H1 (cell line): ENCODE results near the gene PARP16. TPM values are rescaled to one million over a fixed set of nuclear protein-coding genes. Genes with fewer than 3 reads are reported as not detected.

ENCODE experiments used
- CTCF ChIA-PET: fragments of 300-600 bp; sonication (Branson Sonifier 250); formaldehyde crosslinking; loops from one replicate; lab custom pipeline; 2021; ENCODE audit not compliant: partially characterized antibody; lab: Charles Lee
- POLR2A ChIA-PET: fragments of 300-600 bp; sonication (Branson Sonifier 250); formaldehyde crosslinking; loops from one replicate; lab custom pipeline; 2021; ENCODE audit warnings: inconsistent platforms; ENCODE audit not compliant: partially characterized antibody; lab: Charles Lee
- DNase-seq, 2 experiments: peaks; one replicate each; pipeline versions ENCODE4 v3.0.0 to v3.0.0-alpha.2; 2010 to 2022; ENCODE audit warnings: low spot score in 2 of 2, low read depth in 1 of 2, mixed read lengths in 1 of 2
- FAIRE-seq: peaks from 2 replicates; lab custom pipeline; 2011; peaks lifted over from hg19 to GRCh38; lab: Jason Lieb, UNC
- H2AFZ ChIP-seq: 2 replicates; pipeline ENCODE4 v1.8.1; 2012; ENCODE audit warnings: low read length, inconsistent platforms
- H2AK5ac ChIP-seq: 2 replicates; pipeline ENCODE4 v1.6.1; 2013; ENCODE audit warnings: low read depth, low read length
- H2BK120ac ChIP-seq: replicated peaks from 2 replicates; pipeline ENCODE3; 2013; ENCODE audit warnings: low read depth, low read length, inconsistent platforms
- H2BK12ac ChIP-seq: 2 replicates; pipeline ENCODE4 v1.6.1; 2013; ENCODE audit warnings: low read depth, low read length
- H2BK15ac ChIP-seq: 2 replicates; pipeline ENCODE4 v1.6.1; 2013; ENCODE audit warnings: low read length
- H2BK20ac ChIP-seq: 2 replicates; pipeline ENCODE4 v1.6.1; 2013; ENCODE audit warnings: low read length
- H2BK5ac ChIP-seq: 2 replicates; pipeline ENCODE4 v1.6.1; 2013; ENCODE audit warnings: low read depth, low read length
- H3K14ac ChIP-seq: 2 replicates; pipeline ENCODE4 v1.6.1; 2013; ENCODE audit warnings: inconsistent platforms; ENCODE audit not compliant: insufficient read length
- H3K18ac ChIP-seq: 2 replicates; pipeline ENCODE4 v1.6.1; 2013; ENCODE audit warnings: low read length; ENCODE audit errors: extremely low read depth
- H3K23ac ChIP-seq: 2 replicates; pipeline ENCODE4 v1.6.1; 2013; ENCODE audit warnings: inconsistent platforms; ENCODE audit not compliant: insufficient read length
- H3K23me2 ChIP-seq: 2 replicates; pipeline ENCODE4 v1.6.1; 2013; ENCODE audit warnings: low read depth, low read length
- H3K27ac ChIP-seq: 2 replicates; pipeline ENCODE4 v1.6.1; 2011; ENCODE audit warnings: low read depth, low read length, inconsistent platforms
- H3K27me3 ChIP-seq, 4 experiments: replicated peaks in 1 of 4; 1 replicate in 1 of 4; 2 replicates in 3 of 4; pipeline versions ENCODE4 v1.6.1 to v1.8.1; 2011 to 2013; ENCODE audit warnings: low read length in 3 of 4, mild to moderate bottlenecking in 3 of 4, inconsistent platforms in 2 of 4, mixed read lengths in 2 of 4, moderate library complexity in 1 of 4; ENCODE audit not compliant: control insufficient read depth in 3 of 4, insufficient read depth in 3 of 4; ENCODE audit errors: extremely low read depth in 1 of 4
- H3K36me3 ChIP-seq, 4 experiments: 2 replicates each; pipeline versions ENCODE4 v1.6.1 to v1.8.1; 2011 to 2013; ENCODE audit warnings: mild to moderate bottlenecking in 4 of 4, low read length in 3 of 4, moderate library complexity in 2 of 4, control low read depth in 1 of 4, inconsistent platforms in 1 of 4; ENCODE audit not compliant: insufficient read depth in 4 of 4, control insufficient read depth in 2 of 4
- H3K4ac ChIP-seq: replicated peaks from 2 replicates; pipeline ENCODE3; 2013; ENCODE audit warnings: low read length, low read depth, mixed read lengths, inconsistent platforms; ENCODE audit not compliant: insufficient read length
- H3K4me1 ChIP-seq, 4 experiments: replicated peaks in 1 of 4; 1 replicate in 1 of 4; 2 replicates in 3 of 4; pipeline versions ENCODE4 v1.6.1 to v1.8.1; 2011 to 2013; ENCODE audit warnings: low read length in 3 of 4, inconsistent platforms in 2 of 4, mixed read lengths in 1 of 4; ENCODE audit not compliant: insufficient read depth in 4 of 4, control insufficient read depth in 3 of 4
- H3K4me2 ChIP-seq, 2 experiments: 2 replicates each; pipeline versions ENCODE4 v1.6.1 to v1.8.1; 2011 to 2013; ENCODE audit warnings: low read depth in 2 of 2, low read length in 2 of 2, control low read depth in 1 of 2, inconsistent platforms in 1 of 2, mild to moderate bottlenecking in 1 of 2; ENCODE audit not compliant: insufficient read depth in 1 of 2
- H3K4me3 ChIP-seq, 4 experiments: fragments of 200-600, 300-600 bp in 1 of 4; sonication (generic), shearing (Covaris generic), sonication (Bioruptor Twin) in 1 of 4; 2 replicates each; pipeline versions ENCODE4 v1.5.1 to v1.8.1; 2011 to 2016; ENCODE audit warnings: low read length in 4 of 4, low read depth in 3 of 4, control low read depth in 2 of 4, inconsistent platforms in 2 of 4, mild to moderate bottlenecking in 2 of 4, mixed read lengths in 1 of 4, moderate library complexity in 1 of 4; ENCODE audit not compliant: insufficient read depth in 2 of 4; ENCODE audit errors: extremely low read depth in 1 of 4
- H3K56ac ChIP-seq: replicated peaks from 2 replicates; pipeline ENCODE3; 2013; ENCODE audit warnings: low read depth, mild to moderate bottlenecking, mixed read lengths, low read length, inconsistent platforms; ENCODE audit not compliant: insufficient read length
- H3K79me1 ChIP-seq: 2 replicates; pipeline ENCODE4 v1.6.1; 2013; ENCODE audit warnings: low read depth, low read length, control low read depth
- H3K79me2 ChIP-seq, 2 experiments: 2 replicates each; pipeline versions ENCODE4 v1.6.1 to v1.8.1; 2012 to 2013; ENCODE audit warnings: low read length in 2 of 2, mild to moderate bottlenecking in 2 of 2, inconsistent platforms in 1 of 2; ENCODE audit not compliant: insufficient read depth in 2 of 2, control insufficient read depth in 1 of 2
- H3K9ac ChIP-seq, 4 experiments: replicated peaks in 1 of 4; 1 replicate in 1 of 4; 2 replicates in 3 of 4; pipeline versions ENCODE4 v1.6.1 to v1.8.1; 2011 to 2013; ENCODE audit warnings: low read depth in 3 of 4, low read length in 3 of 4, control low read depth in 2 of 4, mild to moderate bottlenecking in 2 of 4, moderate library complexity in 2 of 4, inconsistent platforms in 1 of 4; ENCODE audit errors: extremely low read depth in 1 of 4
- H3K9me3 ChIP-seq, 2 experiments: 2 replicates each; pipeline versions ENCODE4 v1.6.1 to v1.8.1; 2012 to 2013; ENCODE audit warnings: mild to moderate bottlenecking in 2 of 2, moderate library complexity in 2 of 2, control low read depth in 1 of 2, inconsistent platforms in 1 of 2, low read depth in 1 of 2, low read length in 1 of 2, mixed read lengths in 1 of 2; ENCODE audit not compliant: insufficient read depth in 2 of 2
- H4K20me1 ChIP-seq, 2 experiments: replicated peaks in 1 of 2; 2 replicates each; pipeline versions ENCODE3 to v1.8.1; 2011 to 2013; ENCODE audit warnings: inconsistent platforms in 2 of 2, low read length in 2 of 2, mild to moderate bottlenecking in 1 of 2; ENCODE audit not compliant: insufficient read depth in 2 of 2, control insufficient read depth in 1 of 2
- H4K5ac ChIP-seq: 2 replicates; pipeline ENCODE4 v1.6.1; 2013; ENCODE audit warnings: low read length, low read depth, mixed read lengths, inconsistent platforms; ENCODE audit not compliant: insufficient read length
- H4K8ac ChIP-seq: 2 replicates; pipeline ENCODE4 v1.8.0; 2013; ENCODE audit warnings: mild to moderate bottlenecking, moderate library complexity, low read length, inconsistent platforms; ENCODE audit not compliant: insufficient read depth; ENCODE audit errors: extremely low read depth
- H4K91ac ChIP-seq: replicated peaks from 2 replicates; pipeline ENCODE3; 2013; ENCODE audit warnings: low read length, mixed read lengths, inconsistent platforms; ENCODE audit not compliant: insufficient read length
- CHD2 ChIP-seq: IDR thresholded peaks from 2 replicates; pipeline ENCODE4 v1.6.1; 2012; ENCODE audit warnings: low read length, improper control_type of control experiment
- EGR1 ChIP-seq: IDR thresholded peaks from 2 replicates; pipeline ENCODE4 v1.6.1; 2011; ENCODE audit warnings: low read depth, low read length, borderline replicate concordance
- EP300 ChIP-seq, 2 experiments: IDR thresholded peaks; 1 replicate in 1 of 2; 2 replicates in 1 of 2; pipeline ENCODE4 v1.6.1; 2011 to 2012; ENCODE audit warnings: low read depth in 2 of 2, low read length in 2 of 2, mild to moderate bottlenecking in 2 of 2, borderline replicate concordance in 1 of 2, inconsistent platforms in 1 of 2, moderate library complexity in 1 of 2
- FOSL1 ChIP-seq: IDR thresholded peaks from 2 replicates; pipeline ENCODE4 v1.6.1; 2011; ENCODE audit warnings: mild to moderate bottlenecking, low read depth, low read length, moderate library complexity; ENCODE audit not compliant: insufficient read depth
- MAFK ChIP-seq: IDR thresholded peaks from 2 replicates; pipeline ENCODE4 v1.6.1; 2012; ENCODE audit warnings: low read depth, mild to moderate bottlenecking, improper control_type of control experiment, low read length
- NRF1 ChIP-seq: IDR thresholded peaks from 2 replicates; pipeline ENCODE4 v1.6.1; 2011; ENCODE audit warnings: mild to moderate bottlenecking, low read depth, low read length, improper control_type of control experiment
- SIX5 ChIP-seq: IDR thresholded peaks from 2 replicates; pipeline ENCODE4 v1.6.1; 2011; ENCODE audit warnings: mild to moderate bottlenecking, low read depth, low read length
- SP2 ChIP-seq: IDR thresholded peaks from 2 replicates; pipeline ENCODE4 v1.6.1; 2012; ENCODE audit warnings: mild to moderate bottlenecking, low read length, inconsistent platforms
- SUZ12 ChIP-seq: fragments of 200-600 bp; sonication (generic); IDR thresholded peaks from 2 replicates; pipeline ENCODE4 v1.6.1; 2012; ENCODE audit warnings: mild to moderate bottlenecking, inconsistent platforms, low read length, moderate library complexity, mixed read lengths
- TBP ChIP-seq: IDR thresholded peaks from 2 replicates; pipeline ENCODE4 v1.6.1; 2011; ENCODE audit warnings: low read depth, low read length, improper control_type of control experiment
- WGBS, 2 experiments: shearing (Covaris generic) in 1 of 2; methylation state at CpG; one replicate each; pipeline versions ENCODE4 v1.1.6 to v1.1.7; 2013 to 2015; ENCODE audit warnings: low lambda C conversion rate in 2 of 2, mixed read lengths in 2 of 2, inconsistent platforms in 1 of 2, low coverage in 1 of 2, missing lambda C conversion rate in 1 of 2; ENCODE audit not compliant: insufficient replicate concordance in 2 of 2, insufficient coverage in 1 of 2, insufficient read length in 1 of 2; ENCODE audit errors: extremely low coverage in 1 of 2, missing lambda C conversion rate in 1 of 2; 5-methylcytosine and 5-hydroxymethylcytosine counted together
- polyA plus RNA-seq, 7 experiments: library from polyadenylated mRNA; depleted of rRNA in 3 of 7; stranded (reverse) in 5 of 7; unstranded in 2 of 7; fragments of >200 nt in 5 of 7; fragments of 200-250 nt in 2 of 7; gene quantifications; 1 replicate in 5 of 7; 2 replicates in 1 of 7; 4 replicates in 1 of 7; pipeline versions ENCODE4 v1.2.1 to v1.2.3, GENCODE V29; 2011 to 2013; ENCODE audit warnings: missing spikeins in 2 of 7, mixed read lengths in 2 of 7
- total RNA-seq: library from RNA; stranded (reverse); fragmentation: NEBNext Ultra II Directional; extraction: Animal tissue kit (Norgen Biotek cat#: 25700); gene quantifications from 2 replicates; pipeline ENCODE4 v1.2.1, GENCODE V29; 2021
- TF ChIP-seq, protein P1 (sequence below): IDR thresholded peaks from 2 replicates; pipeline ENCODE4 v1.6.1; 2012; ENCODE audit warnings: inconsistent platforms
- TF ChIP-seq, protein P2 (sequence below): IDR thresholded peaks from 2 replicates; pipeline ENCODE4 v1.6.1; 2012; ENCODE audit warnings: low read length, inconsistent platforms

PARP16 gene
- total and polyA plus RNA-seq, 2 of the 8 experiments (the other 6 are each of a cell fraction or from before 2014, with no cell fraction given), result 3.7 to 5.0 TPM

DNA sequence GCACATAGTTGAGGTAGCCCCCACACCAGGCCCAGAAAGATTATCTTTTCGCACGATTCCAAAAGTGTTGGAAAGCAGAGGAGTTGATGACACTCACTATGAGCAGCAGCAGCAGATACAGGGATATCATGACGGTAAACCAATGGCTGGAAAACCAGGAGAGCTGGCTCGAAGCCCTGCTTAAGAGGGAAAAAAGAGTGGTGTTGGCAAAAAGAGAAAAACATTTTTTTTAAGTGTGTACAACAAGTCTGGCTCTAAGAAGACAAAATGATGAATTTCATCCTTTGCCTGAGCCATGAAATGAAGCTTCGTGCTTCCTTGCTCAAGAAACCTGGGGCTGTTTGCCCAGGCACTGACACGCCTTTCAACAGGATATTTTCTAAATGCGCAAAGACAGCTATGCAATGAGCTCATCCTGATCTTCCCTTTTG, 27.3 kb downstream of the PARP16 start:
- no peak overlapping the region for H3K4ac ChIP-seq
- no peak overlapping the region for H3K27ac ChIP-seq
- H3K23ac ChIP-seq, result no peak overlapping the region
- no peak overlapping the region for H2BK5ac ChIP-seq
- H2AK5ac ChIP-seq, result no peak overlapping the region
- no peaks in the 10 kb centered on the region for H3K79me2 ChIP-seq
- H4K20me1 ChIP-seq, result no peaks in the 10 kb centered on the region
- no peak overlapping the region for H3K4me3 ChIP-seq
- WGBS, 2 experiments, result 97% methylated on average over 7 of the region's 7 CpGs; no CpG with 5 or more reads in 1 of the 2 experiments
- no peak overlapping the region for H2BK15ac ChIP-seq
- no peak overlapping the region for H2AFZ ChIP-seq
- H4K8ac ChIP-seq, result no peak overlapping the region
- no peaks in the 10 kb centered on the region for H3K36me3 ChIP-seq
- H3K14ac ChIP-seq, result no peak overlapping the region
- H3K27me3 ChIP-seq, result no peaks in the 10 kb centered on the region
- DNase-seq, result no peak
- no peak overlapping the region for H3K9ac ChIP-seq
- FAIRE-seq, result no peak
- no peak overlapping the region for H4K91ac ChIP-seq
- H4K5ac ChIP-seq, result no peak overlapping the region
- POLR2A ChIA-PET, result interaction anchor here (1.8 kb wide), 1 partner anchor 41 kb away, joined by 3 read pairs; no protein-coding TSS in a partner anchor
- no peak overlapping the region for H2BK20ac ChIP-seq
- no peaks in the 10 kb centered on the region; the same call in 1 of the 2 replicates for H3K79me1 ChIP-seq
- no peak overlapping the region for H2BK120ac ChIP-seq
- no peaks in the 10 kb centered on the region for H3K9me3 ChIP-seq
- no peak overlapping the region for H2BK12ac ChIP-seq
- no peak overlapping the region for H3K4me2 ChIP-seq
- H3K18ac ChIP-seq, result no peak overlapping the region
- H3K23me2 ChIP-seq, result no peaks in the 10 kb centered on the region
- no peaks in the 10 kb centered on the region for H3K4me1 ChIP-seq
- TF ChIP-seq, protein P1, sequence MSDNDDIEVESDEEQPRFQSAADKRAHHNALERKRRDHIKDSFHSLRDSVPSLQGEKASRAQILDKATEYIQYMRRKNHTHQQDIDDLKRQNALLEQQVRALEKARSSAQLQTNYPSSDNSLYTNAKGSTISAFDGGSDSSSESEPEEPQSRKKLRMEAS, result no peak
- TF ChIP-seq, protein P2, sequence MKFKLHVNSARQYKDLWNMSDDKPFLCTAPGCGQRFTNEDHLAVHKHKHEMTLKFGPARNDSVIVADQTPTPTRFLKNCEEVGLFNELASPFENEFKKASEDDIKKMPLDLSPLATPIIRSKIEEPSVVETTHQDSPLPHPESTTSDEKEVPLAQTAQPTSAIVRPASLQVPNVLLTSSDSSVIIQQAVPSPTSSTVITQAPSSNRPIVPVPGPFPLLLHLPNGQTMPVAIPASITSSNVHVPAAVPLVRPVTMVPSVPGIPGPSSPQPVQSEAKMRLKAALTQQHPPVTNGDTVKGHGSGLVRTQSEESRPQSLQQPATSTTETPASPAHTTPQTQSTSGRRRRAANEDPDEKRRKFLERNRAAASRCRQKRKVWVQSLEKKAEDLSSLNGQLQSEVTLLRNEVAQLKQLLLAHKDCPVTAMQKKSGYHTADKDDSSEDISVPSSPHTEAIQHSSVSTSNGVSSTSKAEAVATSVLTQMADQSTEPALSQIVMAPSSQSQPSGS, result no peak
- TF ChIP-seq MAFK, result no peak
- TF ChIP-seq FOSL1, result no peak
- no peak for TF ChIP-seq NRF1
- no peak for TF ChIP-seq CHD2
- TF ChIP-seq SP2, result no peak
- TF ChIP-seq TBP, result no peak
- TF ChIP-seq EP300 (IDR thresholded peaks at IDR 0.05; ENCODE audit: borderline replicate concordance in 1 of 2, low read depth in 2 of 2, low read length in 2 of 2), result no peak
- no peak for TF ChIP-seq SIX5
- TF ChIP-seq EGR1, result no peak
- no peak for TF ChIP-seq SUZ12
- H3K56ac ChIP-seq, result no peak overlapping the region
- CTCF ChIA-PET, result interaction anchor here (1.3 to 3.0 kb wide), 3 partner anchors 11 to 70 kb away, joined by 3 to 29 read pairs (median 4); no protein-coding TSS in a partner anchor
